Mononuclear cell (primary cell): Measurements from ENCODE around the gene TRIM62. TPM values are rescaled to one million over a fixed set of nuclear protein-coding genes. Genes with fewer than 3 reads are reported as not detected.

Source experiments
- H3K27me3 ChIP-seq: 2 replicates; pipeline ENCODE4 v1.6.0; 2011; ENCODE audit warnings: low read length, control low read depth; ENCODE audit not compliant: insufficient read depth
- H3K4me1 ChIP-seq: 2 replicates; pipeline ENCODE4 v1.5.1; 2011; ENCODE audit warnings: mild to moderate bottlenecking, low read length, control low read depth; ENCODE audit not compliant: insufficient read depth
- H3K4me3 ChIP-seq: 2 replicates; pipeline ENCODE4 v1.5.1; 2011; ENCODE audit warnings: mild to moderate bottlenecking, low read length, moderate library complexity
- H3K9me3 ChIP-seq: 2 replicates; pipeline ENCODE4 v1.5.1; 2011; ENCODE audit warnings: low read depth, mild to moderate bottlenecking, control low read depth, low read length
- total RNA-seq: library from RNA; depleted of rRNA; stranded (reverse); fragments of >200 nt; gene quantifications from one replicate; pipeline ENCODE4 v1.2.3, GENCODE V29; 2012

TRIM62 gene
- total RNA-seq, 1 donor = 9.9 TPM

GRCh38 chr1:33171977-33172813, 9.6 kb downstream of the TRIM62 start:
- Histone ChIP-seq H3K4me1 (no peaks in the 10 kb centered on the region), H3K4me3 (no peak overlapping the region), H3K9me3 (no peaks in the 10 kb centered on the region), H3K27me3 (no peaks in the 10 kb centered on the region)

DNA sequence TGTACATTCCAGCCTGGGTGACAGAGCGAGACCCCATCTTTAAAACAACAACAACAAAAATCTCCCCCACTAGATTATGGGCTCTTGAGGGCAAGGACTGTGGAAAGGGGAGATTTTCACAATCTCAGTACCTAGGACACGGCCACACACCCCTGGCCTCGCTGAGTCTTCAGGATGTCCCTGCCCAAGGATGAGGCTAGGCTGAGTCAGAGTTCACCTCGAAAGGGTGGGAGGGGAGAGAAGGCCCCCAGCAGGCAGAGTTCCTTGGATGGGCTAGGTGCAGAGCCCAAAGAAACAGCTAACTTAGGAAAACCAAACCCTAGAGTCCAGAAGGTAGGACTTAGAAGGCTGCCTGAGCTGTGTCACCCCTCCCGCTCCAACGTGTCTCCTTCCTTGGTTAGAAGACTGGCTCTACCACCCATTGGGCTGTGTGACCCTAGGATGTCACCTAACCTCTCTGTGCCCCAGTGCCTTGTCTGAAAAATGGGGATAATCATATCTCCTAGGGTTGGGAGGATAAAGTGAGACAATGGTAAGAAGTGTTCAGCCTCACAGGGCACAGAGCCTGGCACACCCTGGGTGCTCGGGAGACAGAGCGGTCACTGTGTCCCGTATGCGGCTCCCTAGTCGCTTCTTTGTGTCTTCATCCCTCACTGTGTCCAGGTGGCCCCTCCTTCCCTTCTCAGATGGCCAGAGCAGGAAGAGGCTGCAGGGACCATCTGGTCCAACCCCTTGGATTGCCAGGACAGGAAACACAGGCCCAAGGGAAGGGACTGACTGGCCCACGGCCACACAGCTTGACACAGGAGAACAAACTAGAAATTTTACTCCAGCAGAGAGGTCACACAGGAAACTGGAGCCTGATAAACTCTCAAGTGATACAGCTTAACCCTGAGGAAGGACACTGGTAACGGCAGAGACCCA, 11.2 kb downstream of the TRIM62 start:
- H3K27me3 ChIP-seq = no peaks in the 10 kb centered on the region
- H3K4me1 ChIP-seq = no peaks in the 10 kb centered on the region
- no peak overlapping the region for H3K4me3 ChIP-seq
- no peaks in the 10 kb centered on the region for H3K9me3 ChIP-seq

GRCh38 chr1:33169290-33170055, 12.4 kb downstream of the TRIM62 start:
- no peak overlapping the region for H3K4me3 ChIP-seq
- no peaks in the 10 kb centered on the region for H3K9me3 ChIP-seq
- no peaks in the 10 kb centered on the region for H3K4me1 ChIP-seq
- H3K27me3 ChIP-seq = no peaks in the 10 kb centered on the region

DNA sequence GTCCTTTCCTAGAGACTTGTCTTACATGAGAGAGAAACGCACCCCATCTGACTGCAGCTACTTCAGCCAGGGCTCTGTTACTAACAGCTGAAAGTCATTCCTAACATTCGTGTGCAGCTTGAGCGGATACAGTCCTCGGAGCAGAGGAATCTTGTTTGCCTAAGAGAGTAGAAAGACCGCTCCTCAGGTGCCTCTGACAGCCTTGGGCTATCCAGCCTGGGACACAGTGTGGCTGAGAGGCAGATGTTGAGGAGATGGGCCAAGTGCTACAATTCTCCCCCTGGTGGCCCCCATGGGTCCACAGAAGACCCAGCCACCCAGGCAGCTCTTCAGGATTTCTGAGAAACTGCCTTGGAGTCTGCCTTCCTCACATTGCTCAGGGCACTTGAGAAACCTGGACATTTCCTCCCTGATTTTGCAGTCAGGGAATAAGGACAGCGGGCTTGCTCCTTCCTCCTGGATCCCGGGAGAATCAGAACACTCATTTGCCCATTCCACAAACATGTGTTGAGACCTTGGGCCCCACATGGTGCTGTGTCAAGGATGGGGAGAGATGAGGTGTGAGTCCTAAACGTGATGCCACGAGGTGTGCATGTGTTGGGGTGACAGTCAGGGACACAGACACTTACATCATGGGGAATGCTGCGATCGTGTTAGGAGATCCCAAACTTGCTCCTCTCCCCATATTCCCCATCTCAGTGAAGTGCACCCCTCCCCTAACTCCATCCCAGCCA, 13.1 kb downstream of the TRIM62 start:
- H3K4me1 ChIP-seq = no peaks in the 10 kb centered on the region
- no peak overlapping the region for H3K4me3 ChIP-seq
- H3K9me3 ChIP-seq = no peaks in the 10 kb centered on the region
- H3K27me3 ChIP-seq = no peaks in the 10 kb centered on the region

DNA sequence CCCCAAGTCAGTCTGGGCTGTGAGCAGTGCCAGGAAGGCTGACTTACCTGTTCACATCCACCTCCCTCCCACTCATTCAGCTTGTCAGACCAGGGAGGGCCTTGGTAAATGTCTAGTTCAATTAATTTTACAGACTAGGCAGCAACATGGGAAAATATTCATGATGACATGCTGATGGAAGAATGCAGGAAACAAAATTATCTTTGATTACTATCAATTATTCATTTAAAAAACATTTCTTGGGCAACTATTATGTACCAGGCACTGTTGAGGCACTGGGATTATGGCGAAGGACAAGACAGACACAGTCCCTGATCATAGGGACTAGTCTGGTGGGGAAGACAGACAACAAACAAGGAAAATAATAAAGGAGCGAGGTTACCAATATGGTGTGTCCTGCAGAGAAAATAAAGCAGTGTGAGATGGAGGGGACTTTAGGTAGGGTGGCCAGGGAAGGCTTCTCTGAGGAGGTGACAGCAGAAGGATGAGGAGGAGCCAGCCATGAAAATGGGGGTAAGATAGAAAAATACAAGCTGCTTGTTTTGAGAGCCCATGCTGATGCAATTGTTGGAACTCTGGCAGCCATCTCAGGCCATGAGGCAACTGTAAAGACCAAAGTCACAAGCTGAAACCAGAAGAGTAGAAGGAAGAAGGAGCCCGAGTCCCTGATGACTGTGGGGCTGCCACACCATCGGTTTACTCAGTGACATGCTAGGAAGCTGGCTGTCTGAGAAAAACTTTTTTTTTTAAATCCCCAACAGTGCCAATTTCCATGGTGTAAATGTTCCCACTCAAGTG, 14.0 kb downstream of the TRIM62 start:
- Histone ChIP-seq H3K4me3 (no peak overlapping the region), H3K27me3 (no peaks in the 10 kb centered on the region), H3K4me1 (no peaks in the 10 kb centered on the region), H3K9me3 (no peaks in the 10 kb centered on the region)

DNA sequence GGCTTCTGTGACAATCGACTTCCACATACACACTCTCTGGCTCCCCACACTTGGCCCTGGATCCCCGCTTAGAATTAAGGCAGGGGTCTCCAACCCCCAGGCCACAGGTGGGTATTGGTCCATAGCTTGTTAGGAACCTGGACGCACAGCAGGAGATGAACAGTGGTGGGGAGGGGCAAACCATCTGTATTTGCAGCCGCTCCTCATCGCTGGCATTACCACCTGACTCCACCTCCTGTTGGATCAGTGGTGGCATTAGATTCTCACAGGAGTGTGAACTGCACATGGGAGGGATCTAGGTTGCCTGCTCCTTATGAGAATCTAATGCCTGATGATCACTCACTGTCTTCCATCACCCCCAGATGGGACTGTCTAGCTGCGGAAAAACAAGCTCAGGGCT, 16.0 kb downstream of the TRIM62 start:
- no peaks in the 10 kb centered on the region for H3K4me1 ChIP-seq
- H3K27me3 ChIP-seq = no peaks in the 10 kb centered on the region
- no peaks in the 10 kb centered on the region for H3K9me3 ChIP-seq
- no peak overlapping the region for H3K4me3 ChIP-seq

DNA sequence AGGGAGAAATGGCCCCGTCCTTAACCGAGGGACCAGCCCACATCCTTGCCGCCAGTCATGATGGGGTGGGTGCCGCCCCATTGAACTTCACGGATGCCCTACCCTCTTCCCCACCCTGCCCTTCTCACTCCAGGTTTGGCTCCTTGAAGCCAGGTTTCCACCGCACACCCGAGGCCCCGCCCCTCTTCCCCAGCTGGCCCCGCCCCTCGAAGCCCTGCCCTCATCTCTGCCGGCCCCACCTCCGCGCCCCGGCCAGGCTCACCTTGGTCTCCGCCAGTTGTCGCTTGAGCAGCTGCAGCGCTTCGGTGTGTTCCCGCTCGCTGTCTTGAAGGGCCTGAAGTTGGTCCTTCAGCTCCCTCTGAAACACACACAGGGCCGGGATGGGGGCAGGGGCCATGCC, 16.6 kb downstream of the TRIM62 start:
- Histone ChIP-seq H3K27me3 (no peaks in the 10 kb centered on the region), H3K9me3 (no peaks in the 10 kb centered on the region), H3K4me1 (no peaks in the 10 kb centered on the region), H3K4me3 (no peak overlapping the region)

GRCh38 chr1:33163621-33164519, 18.0 kb downstream of the TRIM62 start:
- Histone ChIP-seq H3K4me1 (no peaks in the 10 kb centered on the region), H3K9me3 (no peaks in the 10 kb centered on the region), H3K27me3 (no peaks in the 10 kb centered on the region), H3K4me3 (no peak overlapping the region)

DNA sequence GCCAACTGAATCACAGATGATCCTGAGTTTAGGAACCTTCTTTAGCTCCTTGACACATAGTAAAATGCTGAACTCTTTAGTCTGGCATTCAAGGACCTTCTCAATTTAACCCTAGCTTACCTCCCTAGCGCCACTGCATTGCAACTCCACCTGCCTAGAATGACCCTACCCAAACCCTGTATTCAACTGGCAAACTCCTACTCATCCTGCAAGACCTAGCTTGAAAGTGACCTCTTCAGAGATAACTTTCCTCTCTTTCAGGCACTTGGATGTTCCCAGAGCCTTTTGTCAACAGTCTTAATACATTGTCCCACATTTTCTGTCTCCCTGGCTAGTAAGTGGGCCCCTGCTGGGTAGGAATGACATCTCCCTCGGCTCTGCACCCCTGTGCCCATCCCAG, 19.7 kb downstream of the TRIM62 start:
- Histone ChIP-seq H3K27me3 (no peaks in the 10 kb centered on the region), H3K4me3 (no peak overlapping the region), H3K4me1 (no peaks in the 10 kb centered on the region), H3K9me3 (no peaks in the 10 kb centered on the region)

DNA sequence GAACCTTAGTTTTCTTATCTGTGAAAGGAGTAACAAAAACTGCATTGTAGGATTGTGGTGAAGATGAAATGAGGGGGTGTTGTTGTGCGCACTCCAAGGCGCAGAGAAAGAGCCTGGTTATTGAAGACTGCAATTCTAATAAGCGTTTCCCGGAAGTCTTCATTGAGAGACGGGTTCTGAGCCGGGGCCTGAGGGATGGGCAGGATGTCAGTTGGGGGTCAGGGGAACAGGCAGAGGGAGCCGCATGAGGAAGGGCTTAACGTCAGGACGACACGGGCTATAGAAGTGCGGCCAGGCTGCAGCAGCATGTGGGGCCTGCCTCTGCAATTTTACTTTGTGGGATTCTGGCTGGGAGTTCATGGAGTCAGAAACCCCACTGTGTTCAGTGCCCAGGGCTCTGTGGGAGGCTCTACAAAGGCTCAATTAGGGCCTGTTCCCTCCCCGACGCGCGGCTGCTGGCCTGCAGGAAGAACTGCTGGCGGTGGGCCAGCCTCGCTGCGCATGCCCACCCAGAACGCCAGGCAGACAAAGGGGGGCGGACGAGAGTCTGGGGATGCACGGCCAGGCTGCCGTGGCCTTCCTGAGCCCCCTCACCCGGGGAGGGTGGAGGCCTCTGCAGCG, 20.7 kb downstream of the TRIM62 start:
- no peak overlapping the region for H3K4me3 ChIP-seq
- H3K9me3 ChIP-seq = no peaks in the 10 kb centered on the region
- H3K27me3 ChIP-seq = no peaks in the 10 kb centered on the region
- H3K4me1 ChIP-seq = no peaks in the 10 kb centered on the region

- Histone ChIP-seq H3K27me3 (no peaks in the 10 kb centered on the region), H3K9me3 (no peaks in the 10 kb centered on the region), H3K4me1 (no peaks in the 10 kb centered on the region), H3K4me3 (no peak overlapping the region)
Observed at GRCh38 chr1:33159577-33159976, 22.3 kb downstream of the TRIM62 start.

DNA sequence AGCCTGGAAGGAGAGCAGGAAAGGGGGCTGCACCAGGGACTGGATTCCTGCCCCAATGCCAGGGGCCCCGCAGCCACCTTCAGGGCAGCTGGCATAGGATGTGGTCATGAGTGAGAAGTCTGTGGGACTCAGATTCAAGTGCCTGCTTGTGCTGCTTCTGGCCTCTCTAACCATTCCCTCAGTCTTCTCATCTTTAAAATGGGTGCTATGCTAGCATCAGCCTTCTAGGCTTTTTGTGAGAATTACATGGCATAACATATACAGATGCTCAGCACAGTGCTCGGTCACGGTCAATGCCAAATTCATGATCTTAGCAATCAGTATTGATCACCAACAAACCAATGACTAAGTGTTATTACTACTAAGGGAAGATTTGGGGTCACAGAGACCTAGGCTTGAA, 23.5 kb downstream of the TRIM62 start:
- Histone ChIP-seq H3K27me3 (no peaks in the 10 kb centered on the region), H3K9me3 (no peaks in the 10 kb centered on the region), H3K4me3 (no peak overlapping the region), H3K4me1 (no peaks in the 10 kb centered on the region)

GRCh38 chr1:33157131-33157530, 24.7 kb downstream of the TRIM62 start:
- H3K4me3 ChIP-seq = no peak overlapping the region

More at GRCh38 chr1:33157131-33157530, 24.7 kb downstream of the TRIM62 start:
- Histone ChIP-seq H3K27me3 (no peaks in the 10 kb centered on the region), H3K9me3 (no peaks in the 10 kb centered on the region), H3K4me1 (no peaks in the 10 kb centered on the region)
